ENCODE results near the gene ADAMTSL1.

GRCh38 chr9:18721995-18722310 lies 248.0 kb downstream of the ADAMTSL1 start:
- TF ChIP-seq POLR2A (IDR thresholded peaks at IDR 0.05) (no peak), CTCF (IDR thresholded peaks at IDR 0.05) (no peak)
